HepG2 (cell line): ENCODE measurements around the gene QKI. TPM values are rescaled to one million over a fixed set of nuclear protein-coding genes. Genes with fewer than 3 reads are reported as not detected.

ENCODE experiments used
- ATAC-seq: fragments of 200-7000 bp; cut with Tn5 transposase; 3 replicates; pipeline ENCODE4 v1.9.1; 2020; ENCODE audit warnings: mild to moderate bottlenecking, moderate library complexity
- BruUV-seq: library from RNA; stranded (reverse); fragments of 400-500 nt; replicated peaks from 2 replicates; lab custom pipeline; 2021; lab: Mats Ljungman, UMichigan
- CTCF ChIA-PET: fragments of 300-600 bp; formaldehyde crosslinking; extraction: SDS; loops from one replicate; lab custom pipeline; 2021; ENCODE audit warnings: low total read pairs, inconsistent platforms, low intra/inter-chr PET ratio; lab: Yijun Ruan, JAX
- POLR2A ChIA-PET: fragments of 350-600 bp; sonication (Branson Sonifier 250); formaldehyde crosslinking; loops from one replicate; lab custom pipeline; 2020; ENCODE audit warnings: antibody characterized with exemption, inconsistent platforms; lab: Yijun Ruan, JAX
- DNase-seq: peaks from one replicate; pipeline ENCODE4 v3.0.0-alpha.2; 2015; ENCODE audit warnings: low spot score
- FAIRE-seq: peaks from 3 replicates; lab custom pipeline; 2011; peaks lifted over from hg19 to GRCh38; lab: Jason Lieb, UNC
- H2AFZ ChIP-seq: one replicate; pipeline ENCODE4 v1.6.1; 2011; ENCODE audit warnings: low read length, inconsistent platforms
- H3K27ac ChIP-seq: fragments of 300-600 bp; 3 replicates; pipeline ENCODE4 v1.8.0; 2011; ENCODE audit warnings: mixed run types, mild to moderate bottlenecking, mixed read lengths, low read length, inconsistent platforms; ENCODE audit not compliant: insufficient read depth; ENCODE audit errors: extremely low read length
- H3K27me3 ChIP-seq, 2 experiments: fragments of 200-600 bp in 1 of 2; 2 replicates in 1 of 2; 3 replicates in 1 of 2; pipeline versions ENCODE4 v1.6.0 to v1.8.0; 2011; ENCODE audit warnings: low read length in 2 of 2, mild to moderate bottlenecking in 2 of 2, moderate library complexity in 2 of 2, inconsistent platforms in 1 of 2; ENCODE audit not compliant: insufficient read depth in 2 of 2, control insufficient read depth in 1 of 2
- H3K36me3 ChIP-seq, 2 experiments: fragments of 200-600 bp in 1 of 2; replicated peaks in 1 of 2; 2 replicates in 1 of 2; 3 replicates in 1 of 2; pipeline versions ENCODE4 v1.5.1 to v1.8.0; 2011; ENCODE audit warnings: low read length in 2 of 2, inconsistent platforms in 1 of 2; ENCODE audit not compliant: insufficient read depth in 2 of 2, control insufficient read depth in 1 of 2
- H3K4me1 ChIP-seq: 2 replicates; pipeline ENCODE4 v1.5.1; 2012; ENCODE audit warnings: low read length, inconsistent platforms; ENCODE audit not compliant: insufficient read depth
- H3K4me2 ChIP-seq: 2 replicates; pipeline ENCODE4 v1.6.0; 2011; ENCODE audit warnings: low read depth, low read length, inconsistent platforms
- H3K4me3 ChIP-seq, 3 experiments: fragments of 200-600 bp in 1 of 3; sonication (generic), shearing (Covaris generic) in 1 of 3; replicated peaks in 1 of 3; 2 replicates each; pipeline ENCODE4 v1.5.1; 2011 to 2016; ENCODE audit warnings: low read length in 3 of 3, inconsistent platforms in 2 of 3, low read depth in 2 of 3, mild to moderate bottlenecking in 2 of 3, control low read depth in 1 of 3, mixed read lengths in 1 of 3; ENCODE audit not compliant: insufficient read depth in 1 of 3
- H3K79me2 ChIP-seq: one replicate; pipeline ENCODE4 v1.6.1; 2011; ENCODE audit warnings: low read length, inconsistent platforms; ENCODE audit not compliant: insufficient read depth
- H3K9ac ChIP-seq: 2 replicates; pipeline ENCODE4 v1.6.0; 2011; ENCODE audit warnings: mild to moderate bottlenecking, low read depth, low read length, inconsistent platforms; ENCODE audit not compliant: insufficient read depth
- H3K9me3 ChIP-seq: 2 replicates; pipeline ENCODE4 v1.5.1; 2012; ENCODE audit warnings: mild to moderate bottlenecking, low read length
- H4K20me1 ChIP-seq: 2 replicates; pipeline ENCODE4 v1.6.0; 2011; ENCODE audit warnings: inconsistent platforms, mild to moderate bottlenecking, low read length, moderate library complexity; ENCODE audit not compliant: insufficient read depth
- CBFB ChIP-seq: sonication (generic); formaldehyde crosslinking; IDR thresholded peaks from 2 replicates; pipeline ENCODE4 v1.4.0; 2020; ENCODE audit warnings: missing genetic modification reagents
- MED1 ChIP-seq: sonication (generic); formaldehyde crosslinking; IDR thresholded peaks from 2 replicates; pipeline ENCODE4 v1.4.0; 2020; ENCODE audit warnings: missing genetic modification reagents
- MEF2D ChIP-seq: sonication (generic); formaldehyde crosslinking; IDR thresholded peaks from 2 replicates; pipeline ENCODE4 v1.5.1; 2020; ENCODE audit warnings: mild to moderate bottlenecking, missing genetic modification reagents
- NFIB ChIP-seq: sonication (generic); formaldehyde crosslinking; IDR thresholded peaks from 2 replicates; pipeline ENCODE4 v1.9.0; 2021; ENCODE audit warnings: missing genetic modification reagents, mild to moderate bottlenecking, borderline replicate concordance
- NR2F1 ChIP-seq, 2 experiments: fragments of 450-650 bp in 1 of 2; formaldehyde crosslinking in 1 of 2; IDR thresholded peaks; 2 replicates each; pipeline versions ENCODE4 v1.5.0 to v1.6.1; 2016 to 2020; ENCODE audit warnings: mild to moderate bottlenecking in 1 of 2, missing compliant biosample characterization in 1 of 2, missing genetic modification reagents in 1 of 2, moderate library complexity in 1 of 2
- SOX13 ChIP-seq, 3 experiments: fragments of 450-650 bp in 1 of 3; sonication (generic) in 1 of 3; formaldehyde crosslinking in 1 of 3; IDR thresholded peaks in 2 of 3; conservative IDR thresholded peaks in 1 of 3; 2 replicates each; pipeline versions ENCODE4 v1.5.0 to v1.6.1; 2016 to 2020; ENCODE audit warnings: antibody characterized with exemption in 1 of 3, mild to moderate bottlenecking in 1 of 3, missing compliant biosample characterization in 1 of 3, missing genetic modification reagents in 1 of 3, moderate library complexity in 1 of 3
- ZC3H13 ChIP-seq: sonication (generic); formaldehyde crosslinking; IDR thresholded peaks from 2 replicates; pipeline ENCODE4 v1.8.1; 2023; ENCODE audit warnings: mild to moderate bottlenecking, missing genetic modification reagents, moderate library complexity
- ZFYVE20 ChIP-seq: sonication (generic); formaldehyde crosslinking; IDR thresholded peaks from 2 replicates; pipeline ENCODE4 v1.8.0; 2023; ENCODE audit warnings: low read depth, mild to moderate bottlenecking, moderate library complexity, missing genetic modification reagents, borderline replicate concordance
- ZNF678 ChIP-seq: sonication (generic); formaldehyde crosslinking; IDR thresholded peaks from 2 replicates; pipeline ENCODE4 v1.4.0; 2020; ENCODE audit warnings: mild to moderate bottlenecking, missing genetic modification reagents
- WGBS: methylation state at CpG from one replicate; pipeline ENCODE4 v1.1.6; 2017; ENCODE audit warnings: low lambda C conversion rate; 5-methylcytosine and 5-hydroxymethylcytosine counted together
- in situ Hi-C: cut with HindIII; loops from 2 replicates; pipeline ENCODE4 v1.10.0; 2017; ENCODE audit warnings: low pct_unique_long_range_greater_than_20kb; ENCODE audit not compliant: extremely low pct_ligation_motif_present
- intact Hi-C: fragments of 100-400 bp; cut with micrococcal nuclease; formaldehyde crosslinking; loops from one replicate; pipeline ENCODE4 v1.10.0; 2022; ENCODE audit not compliant: unreplicated experiment
- polyA plus RNA-seq, 8 experiments: library from polyadenylated mRNA; depleted of rRNA in 3 of 8; stranded (reverse) in 7 of 8; unstranded in 1 of 8; fragments of >200 nt; fragmentation: Illumina TruSeq in 4 of 8; extraction: Trizol in 4 of 8; gene quantifications; 2 replicates each; pipeline versions ENCODE4 v1.2.1 to v1.2.3, GENCODE V29; 2011 to 2016; ENCODE audit warnings: low read depth in 4 of 8, missing spikeins in 1 of 8, mixed read lengths in 1 of 8; ENCODE audit not compliant: insufficient read depth in 1 of 8
- total RNA-seq, 5 experiments: library from RNA; depleted of rRNA; stranded (reverse); fragments of >200 nt; fragmentation: Illumina TruSeq; extraction: Trizol; gene quantifications; 2 replicates each; pipeline ENCODE4 v1.2.3, GENCODE V29; 2016; ENCODE audit warnings: low read depth in 1 of 5
- TF ChIP-seq, protein P1 (sequence below): sonication (generic); formaldehyde crosslinking; IDR thresholded peaks from 2 replicates; pipeline ENCODE4 v1.8.1; 2023; ENCODE audit warnings: missing genetic modification reagents, mild to moderate bottlenecking, borderline replicate concordance
- TF ChIP-seq, protein P2 (sequence below): sonication (generic); formaldehyde crosslinking; IDR thresholded peaks from 2 replicates; pipeline ENCODE4 v1.8.0; 2022; ENCODE audit warnings: mild to moderate bottlenecking, missing genetic modification reagents, moderate library complexity
- TF ChIP-seq, protein P3 (sequence below): IDR thresholded peaks from 2 replicates; pipeline ENCODE4 v1.6.1; 2016; ENCODE audit warnings: control low read depth
- TF ChIP-seq, protein P4 (sequence below): sonication (generic); formaldehyde crosslinking; IDR thresholded peaks from 2 replicates; pipeline ENCODE4 v1.4.0; 2020; ENCODE audit warnings: missing genetic modification reagents

Gene QKI
- total and polyA plus RNA-seq, 2 of the 13 experiments (the other 11 are each of a cell fraction or from before 2014, with no cell fraction given), result 136 to 137 TPM

DNA sequence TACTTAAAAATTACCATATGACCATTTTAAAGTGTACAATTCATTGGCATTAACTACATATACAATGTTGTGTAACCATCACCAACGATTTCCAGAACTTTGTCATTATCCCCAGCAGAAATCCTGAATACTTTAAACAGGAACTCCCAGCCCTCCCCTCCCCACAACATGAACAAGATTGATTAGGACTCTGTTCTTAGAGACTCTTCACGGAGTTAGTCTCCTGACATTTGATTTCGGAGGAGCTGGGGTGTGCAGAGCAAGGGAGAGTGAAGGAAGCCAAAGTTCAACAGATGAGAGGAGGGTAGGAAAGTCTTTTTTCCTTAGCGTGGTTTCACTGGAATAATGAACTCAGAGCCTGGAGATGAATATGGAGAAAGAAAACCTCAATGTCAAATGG, 17.2 kb upstream of the QKI start (continued):
- no peak for TF ChIP-seq CBFB (CRISPR knock-in tag)
- no peak for TF ChIP-seq NR2F1 (CRISPR knock-in tag; IDR thresholded peaks at IDR 0.05)
- TF ChIP-seq, protein P1, sequence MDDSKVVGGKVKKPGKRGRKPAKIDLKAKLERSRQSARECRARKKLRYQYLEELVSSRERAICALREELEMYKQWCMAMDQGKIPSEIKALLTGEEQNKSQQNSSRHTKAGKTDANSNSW, result no peak
- no peak for TF ChIP-seq MED1 (CRISPR knock-in tag)
- no peak for TF ChIP-seq ZFYVE20 (CRISPR knock-in tag)
- TF ChIP-seq ZC3H13, result no peak
- TF ChIP-seq MEF2D (CRISPR knock-in tag), result no peak
- TF ChIP-seq, protein P2, sequence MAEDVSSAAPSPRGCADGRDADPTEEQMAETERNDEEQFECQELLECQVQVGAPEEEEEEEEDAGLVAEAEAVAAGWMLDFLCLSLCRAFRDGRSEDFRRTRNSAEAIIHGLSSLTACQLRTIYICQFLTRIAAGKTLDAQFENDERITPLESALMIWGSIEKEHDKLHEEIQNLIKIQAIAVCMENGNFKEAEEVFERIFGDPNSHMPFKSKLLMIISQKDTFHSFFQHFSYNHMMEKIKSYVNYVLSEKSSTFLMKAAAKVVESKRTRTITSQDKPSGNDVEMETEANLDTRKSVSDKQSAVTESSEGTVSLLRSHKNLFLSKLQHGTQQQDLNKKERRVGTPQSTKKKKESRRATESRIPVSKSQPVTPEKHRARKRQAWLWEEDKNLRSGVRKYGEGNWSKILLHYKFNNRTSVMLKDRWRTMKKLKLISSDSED (CRISPR knock-in tag), result no peak
- no peak for TF ChIP-seq SOX13 (IDR thresholded peaks at IDR 0.05)
- TF ChIP-seq SOX13 (CRISPR knock-in tag; conservative IDR thresholded peaks at IDR 0.05 in 1 of 2, IDR thresholded peaks at IDR 0.05 in 1 of 2), result no peak

DNA sequence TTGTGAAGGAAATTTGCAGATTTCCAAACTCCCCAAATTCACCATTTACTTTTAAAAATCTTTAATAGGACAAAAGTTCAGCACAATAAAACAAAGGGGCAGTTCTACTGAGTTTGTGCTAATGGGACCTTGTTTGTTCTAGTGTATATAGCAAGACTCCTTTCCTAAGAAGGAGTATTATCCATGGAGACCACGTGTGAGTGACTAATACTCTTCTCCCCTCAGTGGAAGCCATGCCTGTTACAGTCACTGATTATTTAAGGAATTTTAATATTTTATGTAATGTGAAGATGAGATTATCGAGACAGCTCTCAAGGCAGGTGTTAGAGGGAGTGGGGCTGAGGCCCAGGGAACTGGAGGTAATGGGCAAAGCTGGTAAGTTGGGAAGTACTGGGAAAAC, 16.4 kb upstream of the QKI start:
- H3K27ac ChIP-seq, result no peak overlapping the region
- DNase-seq (no peak), ATAC-seq (no peak), FAIRE-seq (no peak)
- no peak overlapping the region for H3K9ac ChIP-seq
- no peaks in the 10 kb centered on the region for H3K36me3 ChIP-seq
- TF ChIP-seq, protein P3, sequence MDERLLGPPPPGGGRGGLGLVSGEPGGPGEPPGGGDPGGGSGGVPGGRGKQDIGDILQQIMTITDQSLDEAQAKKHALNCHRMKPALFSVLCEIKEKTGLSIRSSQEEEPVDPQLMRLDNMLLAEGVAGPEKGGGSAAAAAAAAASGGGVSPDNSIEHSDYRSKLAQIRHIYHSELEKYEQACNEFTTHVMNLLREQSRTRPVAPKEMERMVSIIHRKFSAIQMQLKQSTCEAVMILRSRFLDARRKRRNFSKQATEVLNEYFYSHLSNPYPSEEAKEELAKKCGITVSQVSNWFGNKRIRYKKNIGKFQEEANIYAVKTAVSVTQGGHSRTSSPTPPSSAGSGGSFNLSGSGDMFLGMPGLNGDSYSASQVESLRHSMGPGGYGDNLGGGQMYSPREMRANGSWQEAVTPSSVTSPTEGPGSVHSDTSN, result no peak
- TF ChIP-seq, protein P4, sequence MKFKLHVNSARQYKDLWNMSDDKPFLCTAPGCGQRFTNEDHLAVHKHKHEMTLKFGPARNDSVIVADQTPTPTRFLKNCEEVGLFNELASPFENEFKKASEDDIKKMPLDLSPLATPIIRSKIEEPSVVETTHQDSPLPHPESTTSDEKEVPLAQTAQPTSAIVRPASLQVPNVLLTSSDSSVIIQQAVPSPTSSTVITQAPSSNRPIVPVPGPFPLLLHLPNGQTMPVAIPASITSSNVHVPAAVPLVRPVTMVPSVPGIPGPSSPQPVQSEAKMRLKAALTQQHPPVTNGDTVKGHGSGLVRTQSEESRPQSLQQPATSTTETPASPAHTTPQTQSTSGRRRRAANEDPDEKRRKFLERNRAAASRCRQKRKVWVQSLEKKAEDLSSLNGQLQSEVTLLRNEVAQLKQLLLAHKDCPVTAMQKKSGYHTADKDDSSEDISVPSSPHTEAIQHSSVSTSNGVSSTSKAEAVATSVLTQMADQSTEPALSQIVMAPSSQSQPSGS (CRISPR knock-in tag), result no peak
- no peak for TF ChIP-seq ZNF678 (CRISPR knock-in tag)
- no peak for TF ChIP-seq NFIB (CRISPR knock-in tag)
- H3K27me3 ChIP-seq, result no peaks in the 10 kb centered on the region
- no peak overlapping the region for H3K4me2 ChIP-seq
- H3K4me1 ChIP-seq, result peaks cover 16% of the 10 kb centered on the region
- in situ Hi-C loops (no loop called here), intact Hi-C loops (no loop called here)
- ChIA-PET CTCF (no interaction called here), POLR2A (no interaction called here)
- H3K9me3 ChIP-seq, result no peaks in the 10 kb centered on the region
- H3K79me2 ChIP-seq, result no peaks in the 10 kb centered on the region
- 17% methylated on average over 2 of the region's 2 CpGs for WGBS
- no TSS peak for BruUV-seq
- no peak overlapping the region for H3K4me3 ChIP-seq
- H4K20me1 ChIP-seq, result no peaks in the 10 kb centered on the region
- H2AFZ ChIP-seq, result no peak overlapping the region
